Breast epithelium (tissue), 3 donors: Measurements from ENCODE around the gene FAM163B.

Experiments
- POLR2A ChIP-seq: fragments of 450-650 bp; IDR thresholded peaks from one replicate; pipeline ENCODE4 v1.6.1; 2016; ENCODE audit warnings: antibody characterized with exemption, mild to moderate bottlenecking, moderate library complexity
- POLR2AphosphoS5 ChIP-seq, 3 donors: sonication (generic); formaldehyde crosslinking; IDR thresholded peaks; one replicate each; pipeline ENCODE4 v1.6.1; 2017; ENCODE audit warnings: antibody characterized with exemption in 3 of 3
- TF ChIP-seq, protein P1 (sequence below), 3 donors: fragments of 450-650 bp; IDR thresholded peaks; one replicate each; pipeline ENCODE4 v1.5.1; 2016 to 2017; ENCODE audit warnings: antibody characterized with exemption in 3 of 3, mild to moderate bottlenecking in 3 of 3, moderate library complexity in 3 of 3

DNA sequence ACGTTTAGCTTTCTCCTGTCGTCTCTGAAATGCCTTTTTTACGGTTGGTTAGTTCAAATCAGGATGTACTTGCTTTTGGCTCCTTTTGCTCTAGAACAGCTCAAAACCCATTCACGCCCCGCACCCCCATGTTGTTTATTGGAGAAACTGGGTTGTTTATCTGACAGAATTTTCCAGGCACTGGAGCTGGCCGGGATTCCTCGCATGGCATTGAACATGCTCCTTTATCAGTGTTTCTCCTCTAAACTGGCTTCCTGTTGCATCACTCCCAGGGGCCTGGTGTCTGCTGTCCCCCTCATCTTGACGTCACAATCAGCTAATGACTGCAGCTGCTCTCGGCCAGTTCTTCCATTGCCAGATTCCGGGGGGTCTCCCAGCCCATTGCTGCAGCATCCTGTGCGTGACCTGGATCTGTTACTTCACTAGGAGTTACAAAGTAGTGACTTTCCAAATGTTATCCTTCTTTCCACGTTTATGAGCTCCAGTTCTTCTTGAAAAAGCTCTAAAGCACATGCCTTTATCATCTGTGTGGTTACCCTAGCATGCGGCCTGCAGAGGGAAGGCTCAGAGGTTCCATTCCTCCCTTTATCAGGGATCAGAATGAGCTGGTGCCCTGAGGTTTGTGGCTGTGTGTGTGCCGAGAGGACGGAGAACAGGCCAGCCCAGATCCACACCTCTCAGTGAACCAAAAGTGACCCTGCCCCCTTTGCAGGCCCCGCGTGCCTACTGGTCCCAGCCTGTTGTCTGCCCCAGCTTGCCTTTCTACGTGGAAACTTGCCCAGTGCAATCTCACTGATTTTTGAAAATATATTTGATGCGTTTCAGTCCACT, 27.5 kb downstream of the FAM163B start:
- TF ChIP-seq, protein P1, sequence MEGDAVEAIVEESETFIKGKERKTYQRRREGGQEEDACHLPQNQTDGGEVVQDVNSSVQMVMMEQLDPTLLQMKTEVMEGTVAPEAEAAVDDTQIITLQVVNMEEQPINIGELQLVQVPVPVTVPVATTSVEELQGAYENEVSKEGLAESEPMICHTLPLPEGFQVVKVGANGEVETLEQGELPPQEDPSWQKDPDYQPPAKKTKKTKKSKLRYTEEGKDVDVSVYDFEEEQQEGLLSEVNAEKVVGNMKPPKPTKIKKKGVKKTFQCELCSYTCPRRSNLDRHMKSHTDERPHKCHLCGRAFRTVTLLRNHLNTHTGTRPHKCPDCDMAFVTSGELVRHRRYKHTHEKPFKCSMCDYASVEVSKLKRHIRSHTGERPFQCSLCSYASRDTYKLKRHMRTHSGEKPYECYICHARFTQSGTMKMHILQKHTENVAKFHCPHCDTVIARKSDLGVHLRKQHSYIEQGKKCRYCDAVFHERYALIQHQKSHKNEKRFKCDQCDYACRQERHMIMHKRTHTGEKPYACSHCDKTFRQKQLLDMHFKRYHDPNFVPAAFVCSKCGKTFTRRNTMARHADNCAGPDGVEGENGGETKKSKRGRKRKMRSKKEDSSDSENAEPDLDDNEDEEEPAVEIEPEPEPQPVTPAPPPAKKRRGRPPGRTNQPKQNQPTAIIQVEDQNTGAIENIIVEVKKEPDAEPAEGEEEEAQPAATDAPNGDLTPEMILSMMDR (IDR thresholded peaks at IDR 0.05) = no peak
- TF ChIP-seq POLR2A = no peak
- TF ChIP-seq POLR2AphosphoS5 (IDR thresholded peaks at IDR 0.05) = no peak
